CD4-positive, alpha-beta T cell treated with Interleukin-6 for 4 hours (primary cell): ENCODE data around the gene CD37.
"Not testable (repeated sequence)": the region's sequence is repeated elsewhere in the genome, so short reads cannot be mapped to it uniquely, and the experiment has no call there.

Experiments used
- DNase-seq: peaks from one replicate; pipeline ENCODE4 v3.0.0-alpha.2; 2020; ENCODE audit warnings: mixed read lengths

The CD37 gene

DNA sequence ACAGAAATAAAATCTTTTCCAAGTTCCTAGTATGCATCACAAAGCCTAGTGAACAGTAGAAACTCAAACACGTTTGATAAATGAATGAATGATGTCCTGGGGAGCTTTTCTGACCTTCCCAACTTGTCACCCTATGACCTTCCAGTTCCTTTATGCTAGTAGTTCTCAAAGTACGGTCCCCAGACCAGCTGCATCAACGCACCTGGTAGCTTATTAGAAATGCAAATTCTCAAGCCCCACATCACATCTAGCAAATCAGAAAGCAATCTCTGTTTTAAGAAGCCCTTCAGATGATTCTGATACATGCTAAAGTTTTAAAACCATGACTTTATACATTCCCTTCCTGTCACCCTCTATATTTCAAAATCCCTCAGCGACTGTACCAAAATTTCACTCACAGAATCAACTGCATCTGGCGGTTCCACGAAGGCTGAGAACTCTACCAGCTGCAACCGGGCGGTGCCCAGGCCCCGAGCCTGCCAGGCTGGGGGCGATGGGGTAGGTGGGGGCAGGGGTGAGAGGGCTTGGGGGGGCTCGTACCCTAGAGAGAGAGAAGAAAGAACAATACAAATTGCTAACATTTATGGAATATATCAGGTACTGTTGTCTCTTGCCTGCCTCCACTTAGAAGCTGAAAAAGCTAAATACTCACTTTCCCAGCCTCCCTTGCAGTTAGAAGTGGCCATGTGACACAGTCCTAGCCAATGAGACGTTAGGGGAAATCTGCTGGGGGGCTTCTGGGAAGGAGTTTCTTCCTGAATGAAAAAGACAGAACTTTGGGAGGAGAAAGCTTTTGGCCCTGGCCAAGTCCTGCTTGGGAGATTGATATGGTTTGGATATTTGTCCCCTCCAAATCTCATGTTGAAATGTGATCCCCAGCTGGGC is 13.3 kb downstream of the CD37 start:
- no peak for DNase-seq

DNA sequence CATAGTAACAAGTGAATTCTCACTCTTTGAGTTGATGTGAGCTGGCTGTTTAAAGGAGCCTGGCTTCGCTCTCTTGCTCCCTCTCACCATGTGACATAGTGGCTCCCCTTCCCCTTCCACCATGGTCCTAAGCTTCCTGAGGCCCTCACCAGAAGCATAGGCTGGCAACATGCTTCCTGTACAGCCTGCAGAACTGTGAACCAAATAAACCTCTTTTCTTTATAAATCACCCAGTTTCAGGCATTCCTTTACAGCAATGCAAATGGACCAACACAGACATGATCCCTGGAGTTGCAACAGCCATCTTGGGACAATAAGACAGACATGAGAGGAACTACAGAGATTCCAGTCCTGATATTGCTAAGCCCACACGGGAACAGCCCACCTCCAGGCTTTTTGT is 14.4 kb downstream of the CD37 start:
- no peak for DNase-seq

- no peak for DNase-seq
These were observed 20.7 kb downstream of the CD37 start for GRCh38 chr19:49355909-49356353.

DNA sequence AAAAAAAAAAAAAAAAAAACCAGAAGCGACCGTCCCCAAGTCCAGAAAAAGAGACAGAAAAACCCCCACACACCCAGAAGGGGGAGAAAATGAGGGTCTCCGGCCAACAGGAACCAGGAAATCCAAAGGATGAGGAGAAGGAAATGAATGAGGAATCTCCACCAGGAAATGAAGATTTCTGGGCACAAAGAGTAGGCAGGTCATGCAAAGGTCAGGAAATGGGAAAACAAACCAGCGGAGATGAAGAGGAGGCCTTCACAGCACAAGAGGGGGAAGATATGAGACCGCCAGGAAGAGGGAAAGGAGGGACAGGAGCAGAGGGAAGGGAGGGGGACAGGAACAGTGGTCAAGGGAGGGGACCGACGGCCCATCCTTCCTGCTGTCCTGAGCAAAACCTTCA is 21.2 kb downstream of the CD37 start:
- DNase-seq = no peak

GRCh38 chr19:49357186-49357585 is 22.0 kb downstream of the CD37 start:
- DNase-seq = no peak

GRCh38 chr19:49359851-49360820 is 24.9 kb downstream of the CD37 start:
- no peak for DNase-seq

DNA sequence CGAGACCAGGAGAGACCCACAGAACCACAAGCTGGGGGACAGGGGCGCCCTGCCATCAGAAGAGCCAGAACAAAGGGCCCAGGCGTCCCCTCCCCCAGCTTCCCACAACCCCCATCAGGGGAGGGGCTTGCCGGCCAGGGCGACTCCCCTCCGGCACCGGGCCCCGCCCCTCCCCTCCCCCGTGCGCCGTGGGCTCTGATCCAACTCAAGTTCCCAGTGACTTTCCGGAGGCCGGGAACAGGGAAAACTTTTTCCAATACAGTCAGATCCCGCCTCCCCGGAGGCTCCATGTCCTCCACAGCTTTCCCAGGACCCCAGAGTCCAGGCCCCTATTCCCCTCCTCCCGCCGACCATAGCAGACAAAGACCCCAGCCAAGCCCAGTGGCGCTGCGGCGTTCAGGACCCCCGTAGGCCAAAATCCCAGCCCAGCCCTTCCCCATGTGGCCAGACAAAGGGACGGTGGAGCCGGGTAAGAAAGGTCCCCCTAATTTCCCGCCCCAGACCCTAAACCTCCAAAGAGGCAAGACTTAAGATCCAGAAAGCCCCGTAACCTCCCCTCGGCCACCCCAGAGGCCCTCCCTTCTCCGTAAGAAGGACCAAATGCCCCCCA is 26.3 kb downstream of the CD37 start:
- peak; percentile 24 for DNase-seq

GRCh38 chr19:49362048-49362928 is 27.1 kb downstream of the CD37 start, which contains the start of gene TEAD2:
Gene TEAD2 (minus strand): TSS chr19:49362416. CDS start chr19:49360075, 2,341 bp downstream.
- peak; percentile 16 for DNase-seq

DNA sequence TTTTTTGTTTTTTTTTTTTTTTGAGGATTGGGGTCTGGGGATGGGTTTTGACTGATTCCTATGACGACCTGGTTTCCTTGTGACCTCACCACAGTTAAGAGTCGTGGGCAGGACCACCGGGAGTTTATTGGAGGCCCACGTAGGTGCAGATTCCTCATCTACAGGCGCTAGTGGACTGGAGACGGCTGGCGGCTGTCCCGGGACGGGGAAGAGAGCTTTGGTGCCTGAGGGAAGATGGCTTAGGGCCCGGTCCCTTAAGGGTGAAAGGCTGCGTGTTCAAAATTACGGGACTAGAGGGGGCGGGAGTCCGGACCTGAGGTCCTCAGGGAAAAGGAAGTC is 27.7 kb downstream of the CD37 start:
- DNase-seq = no peak

- peak; percentile 53 for DNase-seq
These were observed 28.3 kb downstream of the CD37 start, which contains the start of gene DKKL1 for GRCh38 chr19:49363268-49364082. Gene DKKL1 (plus strand): TSS chr19:49363877. CDS start chr19:49363999, 122 bp downstream.

- DNase-seq = no peak
These were observed 29.0 kb downstream of the CD37 start for GRCh38 chr19:49364083-49364737.

DNA sequence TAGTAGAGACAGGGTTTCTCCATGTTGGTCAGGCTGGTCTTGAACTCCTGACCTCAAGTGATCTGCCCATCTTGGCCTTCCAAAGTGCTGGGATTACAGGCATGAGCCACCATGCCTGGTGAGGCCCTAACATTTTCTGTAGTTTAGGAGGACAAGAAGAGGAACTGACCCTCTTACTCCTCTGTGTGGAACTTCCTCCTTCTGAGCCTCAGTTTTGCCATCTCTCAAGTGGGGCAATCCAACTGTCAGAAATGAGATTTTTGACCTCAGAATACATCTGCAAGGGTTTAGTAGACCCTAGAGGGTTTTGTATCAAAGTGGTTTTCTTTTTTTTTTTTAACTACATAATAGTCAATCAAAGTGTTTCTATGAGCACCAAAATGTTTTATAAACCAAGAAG is 30.9 kb downstream of the CD37 start:
- DNase-seq = no peak

DNA sequence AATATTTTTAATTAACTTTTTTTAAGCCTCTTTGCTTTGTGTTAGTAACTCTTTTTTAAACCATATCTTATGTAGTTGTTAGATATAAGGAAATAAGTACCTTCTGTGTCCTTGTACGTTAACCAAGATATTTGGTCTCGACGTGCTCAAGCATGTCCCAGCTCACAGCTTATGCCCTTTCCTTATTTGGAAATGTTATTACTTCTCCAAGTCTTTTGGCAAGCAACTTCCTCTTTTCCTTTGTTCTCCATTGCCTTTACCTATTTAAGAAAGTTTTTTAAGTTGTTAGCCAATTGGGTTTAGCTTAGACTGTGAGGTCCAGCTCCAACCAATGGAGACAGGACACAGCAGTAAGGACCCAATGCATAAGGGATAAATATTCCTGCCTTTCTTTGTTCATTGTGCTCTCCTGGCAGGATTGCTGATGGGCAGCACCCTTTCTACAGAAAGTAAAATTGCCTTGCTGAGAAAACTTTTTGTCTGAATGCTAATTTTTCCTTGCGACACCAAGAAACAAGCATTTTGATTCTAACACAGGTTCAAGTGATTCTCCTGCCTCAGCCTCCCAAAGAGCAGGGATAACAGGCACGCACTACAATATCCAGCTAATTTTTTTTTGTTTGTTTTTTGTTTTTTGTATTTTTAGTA is 33.6 kb downstream of the CD37 start:
- no peak for DNase-seq

DNA sequence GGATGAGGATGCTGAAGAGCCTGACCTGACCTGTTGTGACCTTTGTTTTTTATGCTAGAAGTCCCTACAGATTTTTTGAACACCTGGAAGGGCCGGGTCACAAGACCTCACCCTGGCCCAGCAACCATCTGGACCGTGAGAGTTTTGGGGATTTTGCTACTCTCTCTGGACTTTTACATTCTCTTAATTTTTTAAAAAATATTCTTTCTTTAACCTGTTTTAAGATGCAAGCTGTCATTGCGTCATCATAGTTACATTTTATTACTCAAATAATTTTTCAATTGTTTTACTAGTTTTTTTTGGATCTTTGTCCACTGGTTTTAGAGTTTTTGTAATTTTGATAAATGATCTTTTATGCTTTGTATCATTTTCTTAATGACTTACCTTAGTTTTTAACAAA is 36.0 kb downstream of the CD37 start:
- no peak for DNase-seq

GRCh38 chr19:49373174-49373573 is 38.0 kb downstream of the CD37 start:
- DNase-seq = not testable (repeated sequence)

- no peak for DNase-seq
These were observed 39.6 kb downstream of the CD37 start for GRCh38 chr19:49374665-49375434.

DNA sequence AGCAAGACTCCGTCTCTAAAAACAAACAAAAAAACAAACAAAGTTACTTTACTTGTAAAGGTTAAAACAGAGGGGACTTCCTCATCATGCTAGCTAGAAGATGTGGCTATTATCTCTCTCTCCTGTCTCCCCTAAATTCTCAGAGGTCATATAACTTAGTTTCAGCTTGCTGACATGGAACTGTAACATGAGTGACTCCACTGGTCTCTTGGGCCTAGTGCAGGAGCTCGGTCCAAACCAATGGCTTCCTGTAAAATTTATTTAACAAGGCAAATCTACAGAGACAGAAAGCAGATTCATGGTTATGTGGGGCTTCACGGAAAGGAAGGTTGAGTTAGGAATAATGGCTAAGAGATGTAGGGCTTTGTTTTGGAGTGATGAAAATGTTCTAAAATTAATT is 43.3 kb downstream of the CD37 start:
- no peak for DNase-seq

GRCh38 chr19:49380391-49380790 is 45.2 kb downstream of the CD37 start:
- DNase-seq = no peak

DNA sequence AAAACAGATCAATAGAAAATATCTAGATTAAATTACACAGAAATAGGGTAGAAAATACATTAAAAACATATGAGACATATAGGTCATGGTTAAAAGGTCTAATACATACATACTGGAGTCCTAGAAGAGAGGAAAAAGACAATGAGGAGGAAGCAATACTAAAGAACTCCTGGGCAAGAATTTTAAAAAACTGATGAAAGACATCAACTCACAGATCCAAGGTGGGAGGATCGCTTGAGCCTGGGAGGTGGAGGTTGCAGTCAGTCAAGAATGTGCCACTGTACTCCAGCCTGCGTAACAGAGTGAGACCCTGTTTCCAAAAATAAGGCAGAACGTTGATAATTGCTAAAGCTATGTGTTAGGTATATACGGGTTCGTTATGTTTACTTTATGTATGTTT is 47.4 kb downstream of the CD37 start:
- no peak for DNase-seq
